ENCODE data around the gene PAEP. TPM values are rescaled to one million over a fixed set of nuclear protein-coding genes. Genes with fewer than 3 reads are reported as not detected.
"Not testable (repeated sequence)": the region's sequence is repeated elsewhere in the genome, so short reads cannot be mapped to it uniquely, and the experiment has no call there.

The PAEP gene
- total RNA-seq, 1 experiment from 2014 or later, result not detected

DNA sequence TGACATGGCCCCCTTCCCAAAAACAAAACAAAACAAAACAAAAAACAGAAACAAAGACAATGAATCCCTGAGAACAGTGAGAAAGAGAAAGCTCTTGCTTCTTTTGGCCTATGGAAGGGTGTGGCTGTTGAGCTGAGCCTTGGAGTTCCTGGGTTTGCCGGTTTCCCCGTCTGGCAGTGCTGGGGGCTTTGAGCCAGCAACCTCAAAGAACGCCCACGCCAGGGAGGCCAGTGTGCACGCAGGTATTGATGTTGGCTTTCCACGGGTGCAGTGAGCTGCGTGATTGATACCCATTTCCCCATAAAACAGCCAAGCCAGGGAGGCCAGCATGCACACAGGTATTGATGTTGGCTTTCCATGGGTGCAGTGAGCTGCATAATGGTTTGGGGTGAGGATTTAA is 48.7 kb upstream of the PAEP start:
- in situ Hi-C loops (cut with HindIII; ENCODE audit: low pct_unique_long_range_greater_than_20kb, low sequenced_read_pairs), result no loop called here
- H3K27ac ChIP-seq (ENCODE audit: low read length), result no peak overlapping the region
- DNase-seq (ENCODE audit: low read depth, low spot score) (no peak), ATAC-seq (no peak)
- no peaks in the 10 kb centered on the region for H3K4me1 ChIP-seq (ENCODE audit: control insufficient read depth, insufficient read depth, low read length)
- no TSS peak for BruUV-seq (replicated peaks)
- intact Hi-C loops (cut with micrococcal nuclease; ENCODE audit: unreplicated experiment), result no loop called here
- ChIA-PET CTCF (no interaction called here), POLR2A (no interaction called here)
- no peaks in the 10 kb centered on the region for H3K27me3 ChIP-seq (ENCODE audit: control insufficient read depth, insufficient read depth, low read length)
- TF ChIP-seq REST (IDR thresholded peaks at IDR 0.05; ENCODE audit: insufficient read depth in 1 of 2, low read depth in 2 of 2, low read length in 1 of 2) (no peak), TCF7L2 (IDR thresholded peaks at IDR 0.05; ENCODE audit: low read depth, low read length) (no peak), POLR2AphosphoS5 (IDR thresholded peaks at IDR 0.05; ENCODE audit: low read depth, low read length) (no peak), SIN3A (IDR thresholded peaks at IDR 0.05; ENCODE audit: borderline replicate concordance, insufficient read depth, low read depth, low read length) (no peak), CTCF (IDR thresholded peaks at IDR 0.05) (no peak)
- no peaks in the 10 kb centered on the region for H3K36me3 ChIP-seq (ENCODE audit: control insufficient read depth, insufficient read depth, low read length)
- H3K4me3 ChIP-seq (ENCODE audit: low read depth in 2 of 2, low read length in 2 of 2), result no peak overlapping the region
- H3K9me3 ChIP-seq (ENCODE audit: control insufficient read depth, insufficient read depth, low read depth, low read length), result no peaks in the 10 kb centered on the region

DNA sequence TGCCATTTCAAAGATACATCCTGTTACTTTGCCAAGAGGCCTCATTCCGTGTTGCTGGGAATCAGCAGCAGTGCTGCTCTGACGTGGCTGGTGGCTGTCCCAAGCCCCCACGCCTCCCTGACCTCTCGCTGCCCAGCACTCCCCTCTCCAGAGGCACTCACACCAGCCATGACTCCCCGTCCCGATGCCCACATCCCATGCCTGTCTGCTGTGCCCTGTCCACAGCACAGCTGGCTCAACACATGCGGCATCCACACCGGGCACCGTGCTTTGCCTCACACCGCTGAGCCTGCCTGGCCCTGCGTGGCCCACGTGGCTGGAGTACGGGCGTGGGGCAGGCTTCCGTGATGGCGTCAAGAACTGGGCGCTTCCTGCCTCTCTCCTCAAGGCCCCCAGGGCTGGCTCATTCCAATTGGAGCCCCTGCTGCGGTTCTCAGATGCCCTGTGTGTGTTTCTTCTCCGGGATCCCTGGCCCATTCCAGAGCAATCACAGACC is 48.2 kb upstream of the PAEP start:
- intact Hi-C loops (cut with micrococcal nuclease; ENCODE audit: unreplicated experiment) (no loop called here), in situ Hi-C loops (cut with HindIII; ENCODE audit: low pct_unique_long_range_greater_than_20kb, low sequenced_read_pairs) (no loop called here)
- CTCF ChIA-PET, result no interaction called here
- no TSS peak for BruUV-seq (replicated peaks)
- Histone ChIP-seq H3K27ac (ENCODE audit: low read length) (no peak overlapping the region), H3K36me3 (ENCODE audit: control insufficient read depth, insufficient read depth, low read length) (no peaks in the 10 kb centered on the region), H3K9me3 (ENCODE audit: control insufficient read depth, insufficient read depth, low read depth, low read length) (no peaks in the 10 kb centered on the region), H3K4me3 (ENCODE audit: low read depth in 2 of 2, low read length in 2 of 2) (no peak overlapping the region), H3K4me1 (ENCODE audit: control insufficient read depth, insufficient read depth, low read length) (no peaks in the 10 kb centered on the region), H3K27me3 (ENCODE audit: control insufficient read depth, insufficient read depth, low read length) (no peaks in the 10 kb centered on the region)
- no peak for DNase-seq (ENCODE audit: low read depth, low spot score)
- POLR2A ChIA-PET, result no interaction called here
- TF ChIP-seq TCF7L2 (IDR thresholded peaks at IDR 0.05; ENCODE audit: low read depth, low read length) (no peak), SIN3A (IDR thresholded peaks at IDR 0.05; ENCODE audit: borderline replicate concordance, insufficient read depth, low read depth, low read length) (no peak), POLR2AphosphoS5 (IDR thresholded peaks at IDR 0.05; ENCODE audit: low read depth, low read length) (no peak), CTCF (IDR thresholded peaks at IDR 0.05) (no peak), REST (IDR thresholded peaks at IDR 0.05; ENCODE audit: insufficient read depth in 1 of 2, low read depth in 2 of 2, low read length in 1 of 2) (no peak)
- ATAC-seq, result no peak

GRCh38 chr9:135513906-135514305 is 47.6 kb upstream of the PAEP start:
- H3K4me1 ChIP-seq (ENCODE audit: control insufficient read depth, insufficient read depth, low read length); in situ Hi-C loops (cut with HindIII; ENCODE audit: low pct_unique_long_range_greater_than_20kb, low sequenced_read_pairs); DNase-seq (ENCODE audit: low read depth, low spot score); H3K36me3 ChIP-seq (ENCODE audit: control insufficient read depth, insufficient read depth, low read length); H3K27ac ChIP-seq (ENCODE audit: low read length); POLR2A ChIA-PET; intact Hi-C loops (cut with micrococcal nuclease; ENCODE audit: unreplicated experiment); CTCF ChIA-PET; H3K4me3 ChIP-seq (ENCODE audit: low read depth in 2 of 2, low read length in 2 of 2); H3K27me3 ChIP-seq (ENCODE audit: control insufficient read depth, insufficient read depth, low read length); BruUV-seq (replicated peaks); H3K9me3 ChIP-seq (ENCODE audit: control insufficient read depth, insufficient read depth, low read depth, low read length); ATAC-seq: not testable (repeated sequence)

Measured in Panc1 (cell line).